ENCODE measurements around the gene SLC1A2. TPM values are rescaled to one million over a fixed set of nuclear protein-coding genes. Genes with fewer than 3 reads are reported as not detected.

SLC1A2 gene
- total RNA-seq, 1 donor from 2014 or later = 0.41 TPM

- TF ChIP-seq, protein P1, sequence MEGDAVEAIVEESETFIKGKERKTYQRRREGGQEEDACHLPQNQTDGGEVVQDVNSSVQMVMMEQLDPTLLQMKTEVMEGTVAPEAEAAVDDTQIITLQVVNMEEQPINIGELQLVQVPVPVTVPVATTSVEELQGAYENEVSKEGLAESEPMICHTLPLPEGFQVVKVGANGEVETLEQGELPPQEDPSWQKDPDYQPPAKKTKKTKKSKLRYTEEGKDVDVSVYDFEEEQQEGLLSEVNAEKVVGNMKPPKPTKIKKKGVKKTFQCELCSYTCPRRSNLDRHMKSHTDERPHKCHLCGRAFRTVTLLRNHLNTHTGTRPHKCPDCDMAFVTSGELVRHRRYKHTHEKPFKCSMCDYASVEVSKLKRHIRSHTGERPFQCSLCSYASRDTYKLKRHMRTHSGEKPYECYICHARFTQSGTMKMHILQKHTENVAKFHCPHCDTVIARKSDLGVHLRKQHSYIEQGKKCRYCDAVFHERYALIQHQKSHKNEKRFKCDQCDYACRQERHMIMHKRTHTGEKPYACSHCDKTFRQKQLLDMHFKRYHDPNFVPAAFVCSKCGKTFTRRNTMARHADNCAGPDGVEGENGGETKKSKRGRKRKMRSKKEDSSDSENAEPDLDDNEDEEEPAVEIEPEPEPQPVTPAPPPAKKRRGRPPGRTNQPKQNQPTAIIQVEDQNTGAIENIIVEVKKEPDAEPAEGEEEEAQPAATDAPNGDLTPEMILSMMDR (IDR thresholded peaks at IDR 0.05; ENCODE audit: unreplicated experiment) = no peak
- peaks cover 7% of the 10 kb centered on the region for H3K4me1 Mint-ChIP-seq (ENCODE audit: unreplicated experiment)
- H3K36me3 Mint-ChIP-seq (ENCODE audit: low read depth, unreplicated experiment) = no peaks in the 10 kb centered on the region
- no peak for DNase-seq (ENCODE audit: low spot score)
- no peak overlapping the region for H3K27ac Mint-ChIP-seq (ENCODE audit: unreplicated experiment)
- H3K4me3 Mint-ChIP-seq (ENCODE audit: unreplicated experiment) = no peak overlapping the region
- H3K27me3 Mint-ChIP-seq (ENCODE audit: unreplicated experiment) = no peaks in the 10 kb centered on the region
- H3K9me3 Mint-ChIP-seq (ENCODE audit: unreplicated experiment) = no peaks in the 10 kb centered on the region
Observed at GRCh38 chr11:35340715-35341114, 78.6 kb downstream of the SLC1A2 start.

DNA sequence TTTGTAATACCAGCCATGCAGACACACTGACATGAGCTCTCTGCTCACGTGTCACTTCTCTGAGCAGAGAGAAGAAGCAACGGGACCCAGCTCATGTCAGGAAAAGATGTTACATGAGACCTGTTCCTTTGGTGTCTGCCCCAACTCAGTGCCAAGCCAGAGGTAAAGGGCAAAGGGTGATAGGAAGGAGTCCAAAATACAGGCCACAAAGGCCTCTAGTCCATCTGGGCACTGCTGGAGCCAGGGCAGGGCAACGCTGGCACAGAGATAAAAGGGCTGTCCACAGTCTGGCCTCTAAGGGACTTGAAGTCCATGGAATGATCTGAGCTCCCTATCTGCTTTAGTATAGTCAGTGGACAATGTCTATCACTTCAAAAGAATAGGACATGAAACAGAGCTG, 79.3 kb downstream of the SLC1A2 start:
- no peak overlapping the region for H3K4me3 Mint-ChIP-seq (ENCODE audit: unreplicated experiment)
- peaks cover 4% of the 10 kb centered on the region for H3K4me1 Mint-ChIP-seq (ENCODE audit: unreplicated experiment)
- TF ChIP-seq, protein P1 (IDR thresholded peaks at IDR 0.05; ENCODE audit: unreplicated experiment) = no peak
- no peaks in the 10 kb centered on the region for H3K9me3 Mint-ChIP-seq (ENCODE audit: unreplicated experiment)
- H3K27me3 Mint-ChIP-seq (ENCODE audit: unreplicated experiment) = no peaks in the 10 kb centered on the region
- H3K36me3 Mint-ChIP-seq (ENCODE audit: low read depth, unreplicated experiment) = no peaks in the 10 kb centered on the region
- no peak overlapping the region for H3K27ac Mint-ChIP-seq (ENCODE audit: unreplicated experiment)
- DNase-seq (ENCODE audit: low spot score) = no peak

GRCh38 chr11:35338921-35339320, 80.4 kb downstream of the SLC1A2 start:
- no peaks in the 10 kb centered on the region for H3K9me3 Mint-ChIP-seq (ENCODE audit: unreplicated experiment)
- no peak for DNase-seq (ENCODE audit: low spot score)
- no peaks in the 10 kb centered on the region for H3K27me3 Mint-ChIP-seq (ENCODE audit: unreplicated experiment)
- H3K4me1 Mint-ChIP-seq (ENCODE audit: unreplicated experiment) = no peaks in the 10 kb centered on the region
- H3K27ac Mint-ChIP-seq (ENCODE audit: unreplicated experiment) = no peak overlapping the region
- H3K36me3 Mint-ChIP-seq (ENCODE audit: low read depth, unreplicated experiment) = no peaks in the 10 kb centered on the region
- no peak overlapping the region for H3K4me3 Mint-ChIP-seq (ENCODE audit: unreplicated experiment)
- TF ChIP-seq, protein P1 (IDR thresholded peaks at IDR 0.05; ENCODE audit: unreplicated experiment) = no peak

- no peak overlapping the region for H3K27ac Mint-ChIP-seq (ENCODE audit: unreplicated experiment)
- TF ChIP-seq, protein P1 (IDR thresholded peaks at IDR 0.05; ENCODE audit: unreplicated experiment) = no peak
- DNase-seq (ENCODE audit: low spot score) = no peak
- H3K4me1 Mint-ChIP-seq (ENCODE audit: unreplicated experiment) = no peaks in the 10 kb centered on the region
- H3K27me3 Mint-ChIP-seq (ENCODE audit: unreplicated experiment) = peaks cover 1% of the 10 kb centered on the region
- no peaks in the 10 kb centered on the region for H3K36me3 Mint-ChIP-seq (ENCODE audit: low read depth, unreplicated experiment)
- H3K9me3 Mint-ChIP-seq (ENCODE audit: unreplicated experiment) = no peaks in the 10 kb centered on the region
- H3K4me3 Mint-ChIP-seq (ENCODE audit: unreplicated experiment) = no peak overlapping the region
Observed at GRCh38 chr11:35337914-35338305, 81.4 kb downstream of the SLC1A2 start.

DNA sequence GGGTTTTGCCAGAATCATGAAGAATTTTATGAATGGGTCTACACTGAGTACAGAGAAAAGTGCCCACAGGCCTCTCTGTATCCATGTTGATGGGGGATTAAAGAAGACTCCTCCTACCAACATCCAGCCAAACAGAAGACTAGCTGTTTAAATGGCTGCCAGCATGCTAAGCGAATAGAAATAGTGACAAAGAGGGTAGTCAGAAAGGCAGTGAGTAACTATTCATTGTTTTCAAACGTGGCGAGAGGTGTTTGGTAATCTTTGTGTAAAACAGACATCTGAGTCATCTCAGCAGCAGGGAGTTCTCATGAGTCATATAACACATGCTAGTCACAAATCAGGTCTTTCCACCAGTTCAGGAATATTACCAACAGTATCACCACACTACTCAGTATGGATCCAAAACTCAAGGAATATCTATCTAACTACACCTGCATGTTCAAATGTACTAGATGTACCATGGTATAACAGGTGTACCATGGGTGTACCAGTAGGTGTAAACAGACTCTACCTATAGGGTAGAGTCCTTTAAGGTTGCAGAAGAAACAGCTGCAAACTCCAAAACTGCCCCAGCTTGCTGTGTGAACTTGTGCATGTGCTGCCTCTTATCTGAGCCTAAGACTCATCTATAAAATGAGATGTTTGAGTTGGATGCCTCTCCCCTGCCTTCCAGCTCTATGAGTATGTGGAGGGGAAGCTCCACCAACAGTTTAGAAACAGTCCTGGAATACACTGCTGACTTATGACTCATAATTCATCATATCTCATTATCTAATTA, 82.0 kb downstream of the SLC1A2 start:
- TF ChIP-seq, protein P1 (IDR thresholded peaks at IDR 0.05; ENCODE audit: unreplicated experiment) = no peak
- no peak overlapping the region for H3K27ac Mint-ChIP-seq (ENCODE audit: unreplicated experiment)
- DNase-seq (ENCODE audit: low spot score) = no peak
- H3K4me3 Mint-ChIP-seq (ENCODE audit: unreplicated experiment) = no peak overlapping the region
- H3K27me3 Mint-ChIP-seq (ENCODE audit: unreplicated experiment) = peaks cover 1% of the 10 kb centered on the region
- H3K9me3 Mint-ChIP-seq (ENCODE audit: unreplicated experiment) = no peaks in the 10 kb centered on the region
- H3K4me1 Mint-ChIP-seq (ENCODE audit: unreplicated experiment) = no peaks in the 10 kb centered on the region
- H3K36me3 Mint-ChIP-seq (ENCODE audit: low read depth, unreplicated experiment) = no peaks in the 10 kb centered on the region
